Measurements from ENCODE around the gene ZNF100. TPM values are rescaled to one million over a fixed set of nuclear protein-coding genes. Genes with fewer than 3 reads are reported as not detected.

The ZNF100 gene
- total RNA-seq = 1.8 and 5.6 TPM in 2 replicates

DNA sequence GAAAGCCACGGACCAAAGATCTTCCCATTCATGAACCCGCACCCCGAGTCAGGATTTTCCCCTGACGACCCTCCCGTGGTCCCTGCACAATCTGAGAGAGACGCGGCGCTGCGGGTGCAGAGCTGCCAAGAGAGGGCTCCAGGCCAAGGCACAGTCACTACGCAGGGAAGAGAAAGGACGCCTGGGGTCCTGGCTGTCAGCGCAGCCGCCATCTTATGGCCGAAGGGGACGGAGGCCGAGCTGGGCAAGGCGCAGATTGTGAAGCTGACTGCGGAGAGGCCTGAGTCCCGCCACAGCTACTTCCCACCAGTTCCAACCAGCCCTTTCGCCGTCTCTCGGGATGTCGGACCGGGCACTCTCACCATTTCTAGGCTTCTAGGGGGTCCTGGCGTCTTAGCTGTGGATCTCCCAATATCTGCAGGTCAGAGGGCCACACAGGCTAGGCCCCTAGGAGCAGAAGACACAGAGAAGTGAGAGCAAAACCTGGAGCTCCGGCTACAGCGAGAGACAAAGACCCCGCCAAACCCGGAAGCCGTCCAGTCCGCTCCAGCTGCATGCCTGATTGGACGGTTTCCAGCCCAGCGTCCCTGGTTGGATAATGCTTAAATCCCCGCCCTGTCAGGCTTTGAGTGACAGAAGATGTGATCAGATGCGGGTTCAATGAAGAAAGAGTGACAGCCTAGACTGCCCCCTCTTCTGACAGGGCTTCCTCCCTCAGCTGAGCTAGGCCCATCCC, at the start of gene ZNF100:
TSS of gene ZNF100 (minus strand) at position 515 of the 736 bp plus-strand sequence. CDS start at position 365, 150 bp downstream.

Other genes starting within 250 kb of the ZNF100 start
- 5.0 and 9.4 TPM in 2 replicates for gene ZNF43, start 68.6 kb upstream of the ZNF100 start, total RNA-seq
- gene ZNF208, start 243.4 kb upstream of the ZNF100 start, total RNA-seq = not detected in 2 replicates